ENCODE measurements around the gene GFRA4.

The GFRA4 gene

GRCh38 chr20:3663031-3663701, at the start of gene GFRA4:
Gene GFRA4 (minus strand): TSS chr20:3663399. CDS start chr20:3663399, 0 bp downstream.
- DNase-seq (ENCODE audit: low spot score) = no peak

GRCh38 chr20:3712279-3712873, 49.2 kb upstream of the GFRA4 start, which contains the start of gene SIGLEC1:
Gene SIGLEC1 (minus strand): TSS chr20:3712600. CDS start chr20:3707128, 5,472 bp downstream.
- no peak for DNase-seq (ENCODE audit: low spot score)

GRCh38 chr20:3711484-3711941, 48.3 kb upstream of the GFRA4 start:
- no peak for DNase-seq (ENCODE audit: low spot score)

- DNase-seq (ENCODE audit: low spot score) = peak; percentile 24
These were observed 47.7 kb upstream of the GFRA4 start for GRCh38 chr20:3710703-3711483.

- DNase-seq (ENCODE audit: low spot score) = no peak
These were observed 46.8 kb upstream of the GFRA4 start for GRCh38 chr20:3710011-3710466.

GRCh38 chr20:3707508-3707899, 44.3 kb upstream of the GFRA4 start:
- no peak for DNase-seq (ENCODE audit: low spot score)

GRCh38 chr20:3706774-3707507, 43.7 kb upstream of the GFRA4 start:
- DNase-seq (ENCODE audit: low spot score) = no peak

- DNase-seq (ENCODE audit: low spot score) = no peak
These were observed 43.0 kb upstream of the GFRA4 start for GRCh38 chr20:3705970-3706739.

GRCh38 chr20:3705491-3705969, 42.3 kb upstream of the GFRA4 start:
- DNase-seq (ENCODE audit: low spot score) = no peak

- no peak for DNase-seq (ENCODE audit: low spot score)
These were observed 40.9 kb upstream of the GFRA4 start for GRCh38 chr20:3704087-3704486.

GRCh38 chr20:3702611-3703391, 39.6 kb upstream of the GFRA4 start:
- DNase-seq (ENCODE audit: low spot score) = no peak

GRCh38 chr20:3701061-3701998, 38.1 kb upstream of the GFRA4 start:
- no peak for DNase-seq (ENCODE audit: low spot score)

- DNase-seq (ENCODE audit: low spot score) = no peak
These were observed 35.8 kb upstream of the GFRA4 start for GRCh38 chr20:3699037-3699436.

GRCh38 chr20:3698591-3699001, 35.4 kb upstream of the GFRA4 start:
- DNase-seq (ENCODE audit: low spot score) = no peak

GRCh38 chr20:3697588-3698305, 34.5 kb upstream of the GFRA4 start:
- DNase-seq (ENCODE audit: low spot score) = no peak

GRCh38 chr20:3696745-3697587, 33.8 kb upstream of the GFRA4 start:
- DNase-seq (ENCODE audit: low spot score) = no peak

GRCh38 chr20:3696200-3696599, 33.0 kb upstream of the GFRA4 start:
- no peak for DNase-seq (ENCODE audit: low spot score)

GRCh38 chr20:3694864-3695263, 31.7 kb upstream of the GFRA4 start:
- DNase-seq (ENCODE audit: low spot score) = no peak

Data from cerebellar cortex (tissue), 1 donor.